ENCODE results near the gene PHYHD1.

PHYHD1 gene

GRCh38 chr9:128902351-128903078, 18.3 kb upstream of the PHYHD1 start:
- peak overlapping the region; percentile 93 for H3K27ac ChIP-seq
- TF ChIP-seq CTCF (IDR thresholded peaks at IDR 0.05), result no peak
- TF ChIP-seq ZFX (IDR thresholded peaks at IDR 0.05; ENCODE audit: borderline replicate concordance), result no peak

- H3K27ac ChIP-seq, result peak overlapping the region; percentile 93
- no peak for TF ChIP-seq ZFX (IDR thresholded peaks at IDR 0.05; ENCODE audit: borderline replicate concordance)
- no peak for TF ChIP-seq CTCF (IDR thresholded peaks at IDR 0.05)
Measured at GRCh38 chr9:128903079-128903461, 17.7 kb upstream of the PHYHD1 start.

GRCh38 chr9:128903871-128904620, 16.7 kb upstream of the PHYHD1 start:
- H3K27ac ChIP-seq, result peak overlapping the region; percentile 93
- TF ChIP-seq CTCF (IDR thresholded peaks at IDR 0.05), result no peak
- no peak for TF ChIP-seq ZFX (IDR thresholded peaks at IDR 0.05; ENCODE audit: borderline replicate concordance)

- peak overlapping the region; percentile 93 for H3K27ac ChIP-seq
- TF ChIP-seq CTCF (IDR thresholded peaks at IDR 0.05) (no peak), ZFX (IDR thresholded peaks at IDR 0.05; ENCODE audit: borderline replicate concordance) (no peak)
Measured at GRCh38 chr9:128905964-128906363, 14.8 kb upstream of the PHYHD1 start.

- TF ChIP-seq ZFX (IDR thresholded peaks at IDR 0.05; ENCODE audit: borderline replicate concordance) (no peak), CTCF (IDR thresholded peaks at IDR 0.05) (no peak)
- peak overlapping the region; percentile 93 for H3K27ac ChIP-seq
Measured at GRCh38 chr9:128906741-128907140, 14.0 kb upstream of the PHYHD1 start.

GRCh38 chr9:128908372-128908771, 12.4 kb upstream of the PHYHD1 start:
- TF ChIP-seq CTCF (IDR thresholded peaks at IDR 0.05) (no peak), ZFX (IDR thresholded peaks at IDR 0.05; ENCODE audit: borderline replicate concordance) (no peak)
- H3K27ac ChIP-seq, result peak overlapping the region; percentile 91; the same call in 1 of the 2 replicates

- no peak for TF ChIP-seq CTCF (IDR thresholded peaks at IDR 0.05)
- TF ChIP-seq ZFX (IDR thresholded peaks at IDR 0.05; ENCODE audit: borderline replicate concordance), result no peak
- H3K27ac ChIP-seq, result peak overlapping the region; percentile 91
Measured at GRCh38 chr9:128909859-128910258, 10.9 kb upstream of the PHYHD1 start.

All from 22Rv1 (cell line).